Body of pancreas (tissue), 4 donors: ENCODE measurements around the gene RNASE11.

Experiments
- CTCF ChIP-seq, 7 experiments: fragments of 450-650 bp in 4 of 7; fragments of 200-600 bp in 3 of 7; sonication (generic) in 3 of 7; IDR thresholded peaks; one replicate each; pipeline ENCODE4 v1.5.1; 2016 to 2019; ENCODE audit warnings: antibody characterized with exemption in 7 of 7
- POLR2A ChIP-seq, 3 donors: fragments of 450-650 bp; IDR thresholded peaks; one replicate each; pipeline ENCODE4 v1.6.1; 2016; ENCODE audit warnings: antibody characterized with exemption in 3 of 3, mild to moderate bottlenecking in 2 of 3

GRCh38 chr14:20608383-20609110, 20.7 kb upstream of the RNASE11 start:
- TF ChIP-seq CTCF (IDR thresholded peaks at IDR 0.05) (no peak), POLR2A (IDR thresholded peaks at IDR 0.05) (no peak)
